Fibroblast of villous mesenchyme (primary cell): Measurements from ENCODE around the gene COG1. TPM values are rescaled to one million over a fixed set of nuclear protein-coding genes. Genes with fewer than 3 reads are reported as not detected.

Source experiments
- DNase-seq: peaks from one replicate; pipeline ENCODE4 v3.0.0-alpha.2; 2010; ENCODE audit warnings: low read depth
- H3K4me3 ChIP-seq: 2 replicates; pipeline ENCODE4 v1.5.1; 2011; ENCODE audit warnings: low read depth, mild to moderate bottlenecking, low read length
- total RNA-seq: library from RNA; depleted of rRNA; stranded (reverse); fragments of >200 nt; gene quantifications from 2 replicates; pipeline ENCODE4 v1.2.3, GENCODE V29; 2012
- TF ChIP-seq, protein P1 (sequence below): IDR thresholded peaks from 2 replicates; pipeline ENCODE4 v1.5.1; 2012; ENCODE audit warnings: low read depth, mild to moderate bottlenecking, low read length; ENCODE audit not compliant: insufficient read depth

Gene COG1
- total RNA-seq, 1 donor: 25.9 TPM

DNA sequence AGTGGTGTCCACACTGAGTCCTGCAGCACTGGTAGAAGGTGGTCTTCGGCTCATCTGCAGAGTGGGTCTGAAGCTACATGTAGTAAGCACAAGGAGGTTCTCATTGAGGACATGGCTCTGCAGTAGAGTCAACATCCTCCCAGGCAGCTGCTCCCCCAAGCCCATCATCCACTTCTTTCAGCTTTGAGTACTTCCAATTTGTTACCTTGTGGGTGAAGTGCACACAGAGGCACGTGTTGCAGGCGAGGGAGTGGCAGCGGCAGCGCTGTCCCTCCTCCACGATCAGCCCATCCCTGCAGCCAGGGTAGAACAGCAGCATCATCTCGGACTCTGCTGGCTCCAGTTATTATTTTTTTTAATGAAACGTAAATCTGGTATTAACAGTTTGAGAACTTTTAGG lies 29.8 kb upstream of the COG1 start:
- H3K4me3 ChIP-seq: no peak overlapping the region
- TF ChIP-seq, protein P1, sequence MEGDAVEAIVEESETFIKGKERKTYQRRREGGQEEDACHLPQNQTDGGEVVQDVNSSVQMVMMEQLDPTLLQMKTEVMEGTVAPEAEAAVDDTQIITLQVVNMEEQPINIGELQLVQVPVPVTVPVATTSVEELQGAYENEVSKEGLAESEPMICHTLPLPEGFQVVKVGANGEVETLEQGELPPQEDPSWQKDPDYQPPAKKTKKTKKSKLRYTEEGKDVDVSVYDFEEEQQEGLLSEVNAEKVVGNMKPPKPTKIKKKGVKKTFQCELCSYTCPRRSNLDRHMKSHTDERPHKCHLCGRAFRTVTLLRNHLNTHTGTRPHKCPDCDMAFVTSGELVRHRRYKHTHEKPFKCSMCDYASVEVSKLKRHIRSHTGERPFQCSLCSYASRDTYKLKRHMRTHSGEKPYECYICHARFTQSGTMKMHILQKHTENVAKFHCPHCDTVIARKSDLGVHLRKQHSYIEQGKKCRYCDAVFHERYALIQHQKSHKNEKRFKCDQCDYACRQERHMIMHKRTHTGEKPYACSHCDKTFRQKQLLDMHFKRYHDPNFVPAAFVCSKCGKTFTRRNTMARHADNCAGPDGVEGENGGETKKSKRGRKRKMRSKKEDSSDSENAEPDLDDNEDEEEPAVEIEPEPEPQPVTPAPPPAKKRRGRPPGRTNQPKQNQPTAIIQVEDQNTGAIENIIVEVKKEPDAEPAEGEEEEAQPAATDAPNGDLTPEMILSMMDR: no peak
- no peak for DNase-seq

GRCh38 chr17:73165616-73166404 lies 27.0 kb upstream of the COG1 start:
- no peak for DNase-seq
- H3K4me3 ChIP-seq: peak overlapping the region; percentile 43
- TF ChIP-seq, protein P1: no peak

DNA sequence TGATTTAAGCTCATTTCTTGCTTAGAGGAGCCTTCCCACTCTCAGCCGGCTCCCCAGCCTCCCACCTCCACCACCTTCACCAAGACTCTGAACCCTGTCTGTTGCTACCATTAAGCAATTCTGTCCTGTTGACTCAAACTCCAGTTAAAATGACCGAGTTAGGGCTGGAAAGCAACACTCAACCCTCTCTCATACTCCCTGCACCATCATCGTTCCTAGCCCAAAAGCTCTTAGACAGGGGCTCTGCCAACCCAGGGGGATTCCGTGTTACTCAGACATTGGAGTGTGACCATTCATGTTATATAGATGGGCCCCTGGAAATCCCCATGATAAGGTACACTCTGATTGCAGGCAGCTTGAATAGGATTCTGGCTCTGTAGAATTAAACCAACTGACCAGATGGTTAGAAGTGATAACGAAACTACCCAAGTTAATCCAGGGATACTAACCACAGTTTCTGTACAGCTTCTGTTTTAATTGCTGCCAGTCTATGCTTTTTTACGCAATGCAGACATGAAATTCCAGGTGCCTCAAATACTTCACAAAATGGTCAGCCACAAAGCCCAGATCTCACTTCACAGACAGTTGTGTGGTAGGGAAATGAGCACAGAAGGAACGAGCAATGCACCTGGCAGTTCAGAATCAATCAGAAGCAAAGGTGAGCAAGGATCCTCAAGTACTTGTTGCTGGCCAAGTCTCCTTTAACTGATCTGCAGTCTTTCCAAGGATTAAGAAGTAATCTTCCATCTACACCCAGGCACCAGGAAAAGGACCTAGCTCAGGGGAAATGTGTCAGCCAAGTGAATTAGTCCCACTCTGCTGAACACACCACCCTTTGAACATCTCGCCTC lies 25.9 kb upstream of the COG1 start:
- no peak overlapping the region for H3K4me3 ChIP-seq
- peak; percentile 30 for DNase-seq
- TF ChIP-seq, protein P1: no peak

GRCh38 chr17:73168667-73169066 lies 24.2 kb upstream of the COG1 start:
- TF ChIP-seq, protein P1: no peak
- H3K4me3 ChIP-seq: no peak overlapping the region
- no peak for DNase-seq

DNA sequence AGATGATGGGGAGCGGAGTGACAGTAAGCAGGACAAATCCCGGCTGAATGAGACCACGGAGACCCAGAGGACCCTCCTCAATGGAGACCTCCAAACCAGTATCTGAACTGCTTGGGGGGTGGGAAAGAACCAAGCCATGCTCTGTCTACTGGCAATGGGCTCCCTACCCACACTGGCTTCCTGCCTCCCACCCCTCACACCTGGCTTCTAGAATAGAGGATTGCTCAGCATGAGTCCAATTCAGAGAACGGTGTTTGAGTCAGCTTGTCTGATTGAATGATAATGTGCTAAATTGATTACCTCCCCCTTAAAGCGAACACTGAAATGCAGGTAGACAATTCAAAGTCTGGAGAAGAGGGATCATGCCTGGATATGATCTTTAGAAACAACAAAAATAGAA lies 22.5 kb upstream of the COG1 start:
- TF ChIP-seq, protein P1: no peak
- no peak overlapping the region for H3K4me3 ChIP-seq
- no peak for DNase-seq

DNA sequence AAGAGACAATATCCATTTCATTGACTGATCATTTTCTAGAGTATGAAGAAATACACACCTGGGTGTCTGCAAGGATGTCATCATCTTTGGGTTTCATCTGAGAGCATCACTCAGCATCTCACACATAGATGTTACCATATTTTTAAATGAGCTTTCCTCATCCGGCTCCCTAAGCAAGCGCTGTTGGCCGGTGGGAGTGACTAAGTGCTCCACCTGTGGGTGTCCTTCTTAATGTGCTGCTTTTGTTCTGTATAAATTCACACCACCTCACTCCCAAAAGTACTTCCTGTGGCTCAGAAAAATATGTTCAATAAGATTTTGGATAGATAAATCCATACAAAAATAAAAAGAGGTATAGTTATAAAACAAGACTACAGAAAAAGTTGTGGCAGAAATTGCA lies 20.6 kb upstream of the COG1 start:
- H3K4me3 ChIP-seq: no peak overlapping the region
- no peak for DNase-seq
- TF ChIP-seq, protein P1: no peak
